Left colon (tissue), 2 donors: ENCODE data around the gene AXIN2. TPM values are rescaled to one million over a fixed set of nuclear protein-coding genes. Genes with fewer than 3 reads are reported as not detected.

Experiments used
- ATAC-seq: fragments of 200-7000 bp; cut with Tn5 transposase; one replicate; pipeline ENCODE4 v1.9.1; 2020; ENCODE audit warnings: mild to moderate bottlenecking, moderate library complexity
- DNase-seq, 2 donors: peaks; one replicate each; pipeline ENCODE4 v3.0.0-alpha.2; 2020
- intact Hi-C, 2 donors: fragments of 100-400 bp; cut with DNase I in 1 of 2; cut with micrococcal nuclease in 1 of 2; formaldehyde crosslinking; loops; one replicate each; pipeline versions ENCODE4 v1.11.2 to v1.14.0; 2022; cut with DNase I, micrococcal nuclease
- long read RNA-seq: library from polyadenylated mRNA; unstranded; transcript quantifications from one replicate; pipeline ENCODE4 v2.0.0, GENCODE V29; 2021
- total RNA-seq, 2 donors: library from RNA; stranded (reverse); fragmentation: NEBNext Ultra II Directional; extraction: Animal tissue kit (Norgen Biotek cat#: 25700); gene quantifications; one replicate each; pipeline ENCODE4 v1.2.1, GENCODE V29; 2021
- donor health status: DM: no; HTN: no; CAD: no.
- donor health status: DM: yes; HTN: yes; CAD: no.

Gene AXIN2
- 10 to 100 TPM; 27.0 to 46.5 TPM for total RNA-seq
- long read RNA-seq, partial matches to known transcripts: 3 of 5 reads
- long read RNA-seq, other reads (novel, unspliced or antisense): 2 of 5 reads

DNA sequence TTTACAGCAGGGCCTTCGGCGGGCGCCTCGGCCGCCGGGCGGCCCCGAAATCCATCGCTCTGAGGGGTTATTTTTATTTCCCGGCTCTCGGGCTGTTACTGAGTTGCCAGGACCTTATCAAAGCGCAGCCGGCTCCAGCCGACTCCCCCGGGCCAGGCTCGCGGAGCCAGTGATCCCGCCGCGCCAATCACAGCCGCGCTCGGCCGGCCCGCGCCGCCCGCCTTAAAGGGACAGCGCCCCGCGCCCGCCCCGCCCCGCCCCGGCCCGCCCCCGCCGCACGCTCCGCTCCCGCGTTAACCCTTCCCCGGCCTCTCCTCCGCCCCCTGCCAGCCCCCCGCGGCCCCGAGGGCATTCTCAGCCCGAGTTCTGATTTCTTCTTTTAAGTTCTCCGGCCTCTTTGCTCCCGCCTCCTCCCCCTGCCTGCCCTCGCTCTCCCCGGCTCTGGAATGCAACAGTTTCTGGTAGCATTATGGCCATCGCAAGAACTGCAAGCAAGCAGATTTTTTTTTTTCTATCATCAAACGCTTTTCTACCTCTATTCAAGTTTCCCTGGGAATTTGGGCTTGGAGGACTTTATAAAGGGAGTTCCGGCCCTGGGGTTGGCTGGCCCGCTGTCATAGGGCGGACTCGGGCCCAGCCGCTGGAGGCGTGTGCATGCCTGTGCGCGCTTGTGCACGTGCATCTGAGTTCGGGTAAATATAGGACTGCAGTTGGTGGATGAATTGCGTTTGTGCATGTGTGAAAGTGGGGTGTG lies at the start of gene AXIN2:
Gene AXIN2 (minus strand): TSS at position 197 of the 754 bp plus-strand sequence. CDS start 3,028 bp downstream, outside the sequence.
- intact Hi-C loops: no loop called here
- peak; percentile 60 for ATAC-seq
- DNase-seq: peak; percentile 91 to 93

DNA sequence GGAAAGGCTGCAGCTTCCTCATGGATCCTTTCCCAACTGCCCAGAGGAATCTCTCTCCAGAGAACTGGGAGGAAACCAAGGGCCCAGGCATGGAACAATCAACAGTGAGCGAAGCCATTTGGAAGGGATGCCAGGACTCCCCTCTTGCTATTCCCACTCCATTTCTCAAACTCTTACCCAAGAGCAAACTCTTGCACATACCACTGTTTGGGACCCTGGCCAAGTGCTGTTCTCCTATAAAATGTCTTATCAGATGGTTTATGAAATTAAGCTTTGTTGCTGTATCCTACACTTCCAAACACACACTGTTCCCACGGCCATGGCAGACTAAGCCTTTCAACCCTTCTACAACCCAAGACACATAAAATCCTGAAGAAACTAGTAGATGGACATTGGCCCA lies 48.3 kb upstream of the AXIN2 start:
- intact Hi-C loops: no loop called here
- ATAC-seq: peak; percentile 34
- peak; percentile 43 to 54 for DNase-seq

GRCh38 chr17:65609286-65609685 lies 47.8 kb upstream of the AXIN2 start:
- intact Hi-C loops: no loop called here
- DNase-seq (no peak), ATAC-seq (no peak)

GRCh38 chr17:65604070-65604469 lies 42.6 kb upstream of the AXIN2 start:
- ATAC-seq: no peak

GRCh38 chr17:65601881-65602280 lies 40.4 kb upstream of the AXIN2 start:
- no peak for ATAC-seq
- intact Hi-C loops: no loop called here
- no peak for DNase-seq

More at GRCh38 chr17:65604070-65604469, 42.6 kb upstream of the AXIN2 start:
- intact Hi-C loops: no loop called here
- no peak for DNase-seq

- no peak for ATAC-seq
- DNase-seq: no peak
- intact Hi-C loops: no loop called here
Observed at GRCh38 chr17:65601145-65601544, 39.7 kb upstream of the AXIN2 start.

- DNase-seq (no peak), ATAC-seq (no peak)
- intact Hi-C loops: no loop called here
Observed at GRCh38 chr17:65600518-65600917, 39.1 kb upstream of the AXIN2 start.

DNA sequence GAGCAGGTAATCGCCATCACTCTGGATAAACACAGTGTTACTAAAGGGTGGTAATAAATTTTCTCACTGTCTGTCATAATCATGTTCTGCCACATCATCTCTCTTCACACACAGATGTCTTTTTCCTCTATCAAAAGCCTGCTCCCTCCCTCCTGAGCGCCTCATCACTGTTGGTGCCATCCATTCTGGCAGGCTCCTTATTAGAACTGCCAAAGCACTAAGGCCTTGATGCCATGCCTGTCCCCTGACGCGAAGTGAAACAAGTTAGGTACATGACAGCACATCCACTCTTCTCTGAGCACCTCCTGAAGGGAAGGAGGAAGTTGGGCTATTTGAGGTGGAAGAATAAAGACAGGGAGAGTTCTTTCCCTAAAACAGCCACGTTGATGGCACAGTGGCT lies 38.2 kb upstream of the AXIN2 start:
- ATAC-seq: no peak
- intact Hi-C loops: no loop called here
- DNase-seq: no peak

DNA sequence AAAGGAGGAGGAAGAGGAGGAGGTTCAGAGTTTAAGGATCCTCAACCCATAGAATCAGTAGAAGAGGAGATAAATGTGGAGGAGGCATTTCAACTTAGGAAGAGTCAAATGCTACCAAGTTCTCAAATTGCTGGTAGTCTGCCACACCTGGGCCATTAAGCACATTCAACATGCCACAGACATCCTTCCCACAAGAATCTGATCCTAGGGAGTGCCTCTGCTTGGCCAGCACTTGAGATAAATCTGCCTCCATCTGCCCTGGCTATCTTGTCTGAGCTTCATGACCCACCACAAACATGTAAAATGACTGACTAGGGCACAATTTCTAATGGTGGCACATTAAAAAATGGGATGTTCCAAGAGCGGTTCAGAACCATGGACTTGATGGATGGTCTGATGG lies 37.3 kb upstream of the AXIN2 start:
- no peak for DNase-seq
- intact Hi-C loops: no loop called here
- ATAC-seq: no peak

DNA sequence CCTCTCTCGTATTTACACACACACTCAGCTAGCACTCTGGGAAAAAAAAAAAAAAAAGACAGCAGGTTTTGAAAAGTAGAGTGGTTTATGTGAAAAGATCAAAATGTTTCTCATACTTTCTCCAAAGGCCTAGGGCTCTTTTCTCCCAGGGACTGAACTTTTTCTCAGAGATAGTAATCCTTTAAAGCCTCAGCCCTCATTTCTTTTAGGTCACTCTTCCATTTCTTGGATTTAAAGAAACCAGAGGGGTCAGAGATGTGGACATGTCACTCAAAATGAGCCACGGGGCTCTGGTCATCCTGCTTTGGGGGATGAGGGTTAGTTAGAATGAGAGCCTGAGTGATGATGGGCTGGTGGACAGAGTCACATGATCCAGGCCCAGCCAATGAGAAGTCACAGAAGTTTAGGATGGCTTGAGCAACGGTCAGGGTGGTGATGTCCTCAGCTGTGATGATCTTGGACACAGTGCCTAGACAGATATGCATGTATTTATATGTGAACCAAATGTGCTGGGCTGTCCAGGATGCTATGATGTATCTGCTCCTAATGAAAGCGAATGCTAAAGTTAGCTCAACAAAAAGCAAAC lies 33.7 kb upstream of the AXIN2 start:
- DNase-seq (no peak), ATAC-seq (no peak)
- intact Hi-C loops: no loop called here

DNA sequence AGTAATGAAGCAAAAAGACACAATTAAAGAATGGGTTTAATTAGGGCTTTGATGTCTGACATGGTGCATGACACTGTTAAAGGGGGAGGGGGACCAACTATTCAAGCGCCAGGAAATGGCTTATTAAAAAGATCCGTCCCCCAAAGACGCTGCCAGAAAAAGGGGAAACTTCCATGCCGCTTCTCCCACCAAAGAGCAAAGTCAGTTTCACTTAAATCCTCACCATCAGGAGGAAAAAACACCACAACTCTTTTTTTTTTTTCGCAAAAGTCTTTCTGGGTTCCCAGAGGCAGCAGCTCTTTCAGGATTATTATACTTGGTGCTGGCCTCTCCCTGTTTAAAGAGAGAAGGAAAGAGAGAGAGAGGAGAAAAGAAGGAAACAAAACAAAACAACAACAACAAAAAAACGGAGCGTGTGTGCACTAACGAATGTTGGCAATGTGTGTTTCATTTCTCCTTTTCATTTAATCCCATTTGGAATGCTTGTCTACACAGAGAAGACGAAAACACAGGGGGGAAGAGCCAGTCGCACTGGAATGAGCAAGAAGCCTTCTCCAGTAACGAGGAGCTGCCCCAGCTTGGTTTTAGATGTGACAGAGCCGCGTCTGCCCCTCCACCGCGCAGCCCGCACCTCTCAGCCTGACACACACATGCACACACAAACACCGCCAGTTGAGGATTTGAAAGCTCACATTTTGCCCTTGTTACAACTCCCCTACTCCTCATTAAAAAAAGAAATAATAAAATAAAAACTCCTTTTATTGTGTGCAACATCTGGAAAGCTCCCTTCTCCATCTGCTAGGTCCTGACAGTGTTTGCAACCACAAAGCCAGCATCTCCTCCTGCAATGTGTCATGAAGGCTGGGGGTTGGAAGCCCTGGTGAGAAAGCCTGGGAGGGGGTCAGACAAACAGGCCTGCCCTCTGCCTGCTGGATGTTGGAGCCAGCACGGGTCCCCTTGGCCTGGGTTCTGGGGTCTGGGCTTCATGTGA lies 32.7 kb upstream of the AXIN2 start:
- DNase-seq (no peak), ATAC-seq (no peak)
- intact Hi-C loops: no loop called here

DNA sequence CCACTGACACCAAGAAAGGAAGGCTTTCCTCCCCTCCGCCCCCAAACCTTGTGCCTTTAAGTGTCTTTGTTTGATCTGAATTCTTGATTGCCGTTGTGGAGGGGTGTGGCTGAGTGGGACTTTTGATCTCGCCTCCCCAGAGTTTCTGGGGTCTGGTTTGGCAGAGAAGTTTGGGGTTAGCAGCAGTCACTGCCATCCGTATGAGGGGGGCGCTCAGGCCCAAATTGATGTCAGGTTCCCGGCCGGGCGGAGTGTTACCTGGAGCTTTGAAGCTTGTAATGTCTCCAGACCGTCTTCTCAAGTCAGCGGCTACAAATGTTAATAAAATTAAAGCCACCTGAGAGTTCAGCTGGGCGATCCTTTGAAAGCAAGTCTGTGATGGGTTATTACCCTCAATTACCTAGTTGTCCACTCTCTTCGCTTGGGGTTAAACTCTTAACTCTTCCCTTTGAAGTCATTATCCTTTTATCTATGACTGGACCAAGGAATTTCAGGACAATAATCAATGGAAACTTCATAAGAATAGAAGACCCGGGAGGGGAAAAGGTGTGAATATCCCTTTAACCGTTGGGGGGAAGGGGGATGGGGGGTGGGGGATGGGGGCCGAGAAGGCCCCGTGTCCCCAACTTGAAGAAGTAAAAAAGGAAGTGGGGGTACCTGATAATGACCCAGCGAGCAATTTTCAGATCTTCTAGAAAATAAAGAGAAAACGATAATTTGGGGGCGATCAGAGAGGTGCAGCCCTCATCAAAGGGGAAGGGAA lies 31.8 kb upstream of the AXIN2 start:
- intact Hi-C loops: no loop called here
- no peak for ATAC-seq
- DNase-seq: no peak

GRCh38 chr17:65592125-65592965 lies 30.9 kb upstream of the AXIN2 start:
- ATAC-seq: no peak
- DNase-seq: no peak
- intact Hi-C loops: no loop called here

DNA sequence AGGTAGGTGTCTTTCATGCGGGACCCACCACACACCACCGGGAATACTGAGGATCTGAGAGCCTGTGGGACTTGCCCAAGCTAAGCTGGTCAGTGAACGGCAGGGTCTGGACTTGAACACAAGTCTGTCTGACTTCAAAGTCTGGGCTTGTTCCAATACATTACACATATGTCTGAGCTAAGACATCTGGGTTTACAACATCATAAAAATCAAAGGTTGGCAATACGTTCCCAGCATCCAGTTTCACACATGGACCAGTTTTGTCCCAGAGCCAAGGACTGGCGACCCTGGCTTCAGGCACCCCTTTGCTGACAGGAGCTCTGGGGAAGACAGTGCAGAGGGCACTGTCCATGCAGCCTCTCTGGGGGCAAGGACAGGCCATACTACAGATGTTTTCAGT lies 27.9 kb upstream of the AXIN2 start:
- ATAC-seq: peak; percentile 64
- DNase-seq: no peak
- intact Hi-C loops: no loop called here

DNA sequence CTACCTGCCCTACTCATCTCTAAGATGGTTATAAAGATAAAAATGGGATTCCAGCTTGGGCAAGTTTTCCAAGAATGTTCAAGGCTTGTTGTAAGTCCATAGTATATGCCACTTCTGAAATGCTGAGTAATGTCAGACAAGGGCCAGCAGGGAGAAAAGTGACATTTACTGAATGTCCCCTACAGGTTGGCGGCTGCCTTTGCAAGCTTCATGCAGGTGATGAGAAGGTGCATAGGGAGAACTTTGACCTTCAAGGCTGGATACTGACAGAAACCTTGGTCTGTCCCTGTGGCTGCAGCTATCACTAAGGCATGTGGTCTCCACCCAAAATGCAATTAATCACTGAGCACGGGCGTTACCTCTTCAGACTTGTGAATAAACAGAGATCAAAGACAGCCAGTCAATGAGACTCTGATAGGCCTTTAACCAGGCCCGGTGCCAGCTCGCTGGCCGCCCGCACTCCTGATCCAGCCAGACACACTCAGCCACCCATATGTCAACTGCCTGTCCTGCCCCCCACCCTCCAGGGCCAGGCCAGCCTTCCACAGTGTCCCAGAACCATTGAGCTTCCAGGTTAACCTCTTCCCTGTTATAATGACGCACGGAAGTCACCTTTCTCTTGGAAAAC lies 26.8 kb upstream of the AXIN2 start:
- DNase-seq (peak; percentile 81 to 85), ATAC-seq (peak; percentile 86)
- intact Hi-C loops: no loop called here

DNA sequence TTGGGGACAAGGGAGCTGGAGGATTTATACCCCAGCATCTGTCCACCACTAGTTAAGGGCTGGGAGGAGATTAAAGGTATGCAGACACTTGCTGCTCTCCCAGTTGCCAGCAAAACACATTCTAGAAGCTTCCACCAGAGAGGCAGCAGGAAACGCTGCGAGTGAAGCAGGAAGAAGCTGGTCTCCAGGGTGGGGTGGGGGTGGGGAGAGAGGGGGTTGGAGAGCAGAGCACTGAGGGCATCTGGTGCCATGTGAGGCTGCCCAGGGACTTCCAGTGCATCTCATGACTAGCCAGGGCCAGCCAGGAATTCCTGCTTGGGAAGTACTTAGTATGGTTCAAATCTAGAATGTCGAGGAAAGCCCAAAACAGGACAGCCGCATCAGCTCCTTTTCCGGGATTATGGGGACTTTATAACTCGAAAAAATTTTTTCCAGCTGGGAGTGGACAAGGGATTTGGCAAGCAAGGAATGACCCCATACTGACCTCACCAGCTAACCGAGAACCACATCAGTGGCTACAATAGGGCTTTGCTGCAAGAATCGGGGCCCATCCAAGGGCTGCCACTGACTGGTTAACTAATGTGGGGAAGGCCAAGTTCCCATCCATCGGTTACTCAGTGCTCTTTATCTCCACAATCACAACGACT lies 26.2 kb upstream of the AXIN2 start:
- ATAC-seq (no peak), DNase-seq (no peak)
- intact Hi-C loops: no loop called here

DNA sequence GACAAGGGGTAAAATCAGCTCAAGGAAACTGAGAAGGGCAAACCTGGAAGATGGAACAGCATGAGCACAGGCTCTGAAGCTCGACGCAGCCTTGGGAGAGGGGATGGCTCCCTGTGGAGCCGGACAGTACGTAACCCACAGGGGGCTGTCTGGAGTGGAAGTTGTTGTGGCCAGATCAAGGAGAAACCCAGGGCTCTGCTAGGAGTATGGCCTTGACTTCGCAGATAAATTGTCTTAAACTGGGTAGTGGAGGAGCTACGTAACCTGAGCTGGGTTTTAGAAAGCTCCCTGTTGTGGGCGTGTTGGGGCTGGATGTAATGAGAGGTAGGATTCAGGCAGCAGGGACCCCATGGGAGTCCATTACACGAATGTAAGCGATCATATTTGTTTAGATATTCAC lies 25.5 kb upstream of the AXIN2 start:
- intact Hi-C loops: no loop called here
- no peak for DNase-seq
- no peak for ATAC-seq
